ENCODE measurements around the gene ADIPOR2.

- no peak for TF ChIP-seq POLR2A (IDR thresholded peaks at IDR 0.05)
- TF ChIP-seq CTCF (IDR thresholded peaks at IDR 0.05): no peak
- TF ChIP-seq POLR2AphosphoS5 (IDR thresholded peaks at IDR 0.05): no peak
- no peak for TF ChIP-seq EP300 (IDR thresholded peaks at IDR 0.05)
These were observed 26.0 kb downstream of the ADIPOR2 start for GRCh38 chr12:1716911-1717310.
